Neural progenitor cell (in vitro differentiated cells): ENCODE results near the gene CEACAM6. TPM values are rescaled to one million over a fixed set of nuclear protein-coding genes. Genes with fewer than 3 reads are reported as not detected.

Experiments used
- DNase-seq: peaks from one replicate; pipeline ENCODE4 v3.0.0-alpha.2; 2016; ENCODE audit warnings: low spot score
- H2AFZ ChIP-seq: fragments of 200-600 bp; sonication (generic); replicated peaks from 2 replicates; pipeline ENCODE4 v1.6.1; 2016; ENCODE audit warnings: antibody characterized with exemption
- H3F3A ChIP-seq: fragments of 200-600 bp; sonication (generic); 2 replicates; pipeline ENCODE4 v1.6.1; 2016; ENCODE audit warnings: antibody characterized with exemption, low read depth
- H3K27ac ChIP-seq: fragments of 200-600 bp; sonication (generic); 2 replicates; pipeline ENCODE4 v1.5.1; 2016; ENCODE audit warnings: mild to moderate bottlenecking
- H3K27me3 ChIP-seq: fragments of 200-600 bp; sonication (generic); 2 replicates; pipeline ENCODE4 v1.6.1; 2016; ENCODE audit warnings: mild to moderate bottlenecking, moderate library complexity
- H3K36me3 ChIP-seq: fragments of 200-600 bp; sonication (generic); 2 replicates; pipeline ENCODE4 v1.5.1; 2016
- H3K4me1 ChIP-seq: fragments of 200-600 bp; sonication (generic); 2 replicates; pipeline ENCODE4 v1.6.1; 2016; ENCODE audit warnings: mixed run types
- H3K4me2 ChIP-seq: fragments of 200-600 bp; sonication (generic); 2 replicates; pipeline ENCODE4 v1.6.1; 2016
- H3K4me3 ChIP-seq: fragments of 200-600 bp; sonication (generic); 2 replicates; pipeline ENCODE4 v1.5.1; 2016
- H3K79me2 ChIP-seq: fragments of 200-600 bp; sonication (generic); 2 replicates; pipeline ENCODE4 v1.6.1; 2016; ENCODE audit warnings: low read depth
- H3K9ac ChIP-seq: fragments of 200-600 bp; sonication (generic); 2 replicates; pipeline ENCODE4 v1.6.1; 2016
- H3K9me3 ChIP-seq: fragments of 200-600 bp; sonication (generic); 2 replicates; pipeline ENCODE4 v1.5.1; 2016; ENCODE audit warnings: low read depth
- H4K20me1 ChIP-seq: fragments of 200-600 bp; sonication (generic); 2 replicates; pipeline ENCODE4 v1.6.1; 2016; ENCODE audit warnings: low read depth
- H3K27ac Mint-ChIP-seq: 3 replicates; pipeline ENCODE4 v1.8.0; 2021; ENCODE audit warnings: mixed read lengths
- H3K27me3 Mint-ChIP-seq: 2 replicates; pipeline ENCODE4 v1.8.0; 2022; ENCODE audit warnings: low read depth, mild to moderate bottlenecking, inconsistent platforms, moderate library complexity, mixed read lengths; ENCODE audit not compliant: insufficient read depth
- H3K36me3 Mint-ChIP-seq: 3 replicates; pipeline ENCODE4 v1.8.0; 2021; ENCODE audit warnings: mixed read lengths
- H3K4me1 Mint-ChIP-seq: 3 replicates; pipeline ENCODE4 v1.8.0; 2021; ENCODE audit warnings: mixed read lengths
- H3K4me3 Mint-ChIP-seq: 3 replicates; pipeline ENCODE4 v1.8.0; 2021; ENCODE audit warnings: mild to moderate bottlenecking, moderate library complexity, mixed read lengths
- H3K9me3 Mint-ChIP-seq: 3 replicates; pipeline ENCODE4 v1.8.0; 2020; ENCODE audit warnings: mixed read lengths
- EZH2 ChIP-seq: fragments of 200-600 bp; sonication (generic); IDR thresholded peaks from 2 replicates; pipeline ENCODE4 v1.6.1; 2017; ENCODE audit warnings: antibody characterized with exemption, mild to moderate bottlenecking, moderate library complexity
- EZH2phosphoT487 ChIP-seq: fragments of 200-600 bp; sonication (generic); IDR thresholded peaks from 2 replicates; pipeline ENCODE4 v1.6.1; 2017; ENCODE audit warnings: antibody characterized with exemption
- total RNA-seq: library from RNA; depleted of rRNA; stranded (reverse); fragments of >200 nt; gene quantifications from 2 replicates; pipeline ENCODE4 v1.2.3, GENCODE V29; 2015; ENCODE audit warnings: low replicate concordance
- TF ChIP-seq, protein P1 (sequence below): fragments of 200-600 bp; sonication (generic); IDR thresholded peaks from 2 replicates; pipeline ENCODE4 v1.5.1; 2017; ENCODE audit warnings: antibody characterized with exemption, mild to moderate bottlenecking

CEACAM6 gene
- total RNA-seq, 1 donor from 2014 or later, result not detected

DNA sequence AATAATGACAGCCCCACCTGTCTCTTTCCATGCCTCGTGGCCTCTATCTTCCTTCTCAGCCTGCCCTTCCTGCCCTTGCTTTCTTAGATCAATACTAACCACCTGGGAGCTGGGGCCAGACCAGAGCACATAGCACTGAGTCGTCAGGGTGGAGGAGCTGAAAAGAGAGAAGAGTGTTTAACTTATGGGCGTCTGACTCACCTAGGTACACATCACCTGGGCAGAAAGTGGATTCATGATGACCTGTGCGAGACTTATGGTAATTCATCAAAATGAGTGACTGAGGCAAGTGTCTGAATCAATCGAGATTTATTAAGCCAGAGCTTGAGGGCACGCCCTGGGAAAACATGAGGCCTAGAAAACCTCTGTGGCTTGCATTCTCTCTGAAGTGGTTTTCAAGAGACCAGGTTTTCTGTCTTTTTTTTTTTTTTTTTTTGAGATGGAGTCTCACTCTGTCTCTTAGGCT is 19.2 kb downstream of the CEACAM6 start:
- H3K9me3 Mint-ChIP-seq, result no peaks in the 10 kb centered on the region
- no peak for DNase-seq
- Histone ChIP-seq H3K4me1 (no peaks in the 10 kb centered on the region), H2AFZ (no peak overlapping the region), H3K36me3 (no peaks in the 10 kb centered on the region), H3K9me3 (no peaks in the 10 kb centered on the region), H4K20me1 (no peaks in the 10 kb centered on the region), H3K79me2 (no peaks in the 10 kb centered on the region), H3K27ac (no peak overlapping the region), H3K4me3 (no peak overlapping the region), H3F3A (no peaks in the 10 kb centered on the region), H3K4me2 (no peak overlapping the region), H3K9ac (no peak overlapping the region), H3K27me3 (no peaks in the 10 kb centered on the region)
- no peak overlapping the region for H3K27ac Mint-ChIP-seq
- no peaks in the 10 kb centered on the region for H3K4me1 Mint-ChIP-seq
- no peaks in the 10 kb centered on the region for H3K27me3 Mint-ChIP-seq
- H3K36me3 Mint-ChIP-seq, result no peaks in the 10 kb centered on the region
- TF ChIP-seq EZH2 (no peak), EZH2phosphoT487 (no peak)
- TF ChIP-seq, protein P1, sequence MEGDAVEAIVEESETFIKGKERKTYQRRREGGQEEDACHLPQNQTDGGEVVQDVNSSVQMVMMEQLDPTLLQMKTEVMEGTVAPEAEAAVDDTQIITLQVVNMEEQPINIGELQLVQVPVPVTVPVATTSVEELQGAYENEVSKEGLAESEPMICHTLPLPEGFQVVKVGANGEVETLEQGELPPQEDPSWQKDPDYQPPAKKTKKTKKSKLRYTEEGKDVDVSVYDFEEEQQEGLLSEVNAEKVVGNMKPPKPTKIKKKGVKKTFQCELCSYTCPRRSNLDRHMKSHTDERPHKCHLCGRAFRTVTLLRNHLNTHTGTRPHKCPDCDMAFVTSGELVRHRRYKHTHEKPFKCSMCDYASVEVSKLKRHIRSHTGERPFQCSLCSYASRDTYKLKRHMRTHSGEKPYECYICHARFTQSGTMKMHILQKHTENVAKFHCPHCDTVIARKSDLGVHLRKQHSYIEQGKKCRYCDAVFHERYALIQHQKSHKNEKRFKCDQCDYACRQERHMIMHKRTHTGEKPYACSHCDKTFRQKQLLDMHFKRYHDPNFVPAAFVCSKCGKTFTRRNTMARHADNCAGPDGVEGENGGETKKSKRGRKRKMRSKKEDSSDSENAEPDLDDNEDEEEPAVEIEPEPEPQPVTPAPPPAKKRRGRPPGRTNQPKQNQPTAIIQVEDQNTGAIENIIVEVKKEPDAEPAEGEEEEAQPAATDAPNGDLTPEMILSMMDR, result no peak
- H3K4me3 Mint-ChIP-seq, result no peak overlapping the region

DNA sequence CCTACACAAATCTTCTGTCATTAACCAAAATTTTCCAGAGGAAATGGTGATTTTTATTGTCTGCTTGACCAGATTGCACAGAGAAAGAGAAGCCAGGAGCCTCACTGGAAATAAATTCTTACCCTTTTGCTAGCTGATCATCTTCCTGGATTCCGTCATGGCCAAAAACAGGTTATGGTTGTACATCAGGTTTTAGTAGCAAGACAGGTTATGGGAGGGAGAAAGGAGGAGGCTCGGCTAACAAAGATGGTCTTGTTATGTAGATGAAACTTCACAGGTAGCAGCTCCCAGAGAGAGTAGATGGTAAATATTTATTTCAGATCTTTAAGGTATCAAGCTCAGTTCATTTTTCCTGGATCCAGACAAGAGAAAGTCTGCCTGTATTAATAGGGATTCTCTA is 21.4 kb downstream of the CEACAM6 start:
- no peaks in the 10 kb centered on the region for H4K20me1 ChIP-seq
- no peaks in the 10 kb centered on the region for H3K79me2 ChIP-seq
- H3K9me3 ChIP-seq, result no peaks in the 10 kb centered on the region
- H3K36me3 ChIP-seq, result no peaks in the 10 kb centered on the region
- no peak overlapping the region for H3K9ac ChIP-seq
- Mint-ChIP-seq H3K4me3 (no peak overlapping the region), H3K4me1 (no peaks in the 10 kb centered on the region), H3K27ac (no peak overlapping the region), H3K27me3 (peaks cover 4% of the 10 kb centered on the region), H3K36me3 (no peaks in the 10 kb centered on the region), H3K9me3 (no peaks in the 10 kb centered on the region)
- no peaks in the 10 kb centered on the region for H3K27me3 ChIP-seq
- no peaks in the 10 kb centered on the region for H3K4me1 ChIP-seq
- TF ChIP-seq EZH2phosphoT487 (no peak), EZH2 (no peak)
- TF ChIP-seq, protein P1, result no peak
- DNase-seq, result no peak
- H3K4me3 ChIP-seq, result no peak overlapping the region
- H3K27ac ChIP-seq, result no peak overlapping the region
- H3F3A ChIP-seq, result no peaks in the 10 kb centered on the region
- H3K4me2 ChIP-seq, result no peak overlapping the region
- no peak overlapping the region for H2AFZ ChIP-seq

DNA sequence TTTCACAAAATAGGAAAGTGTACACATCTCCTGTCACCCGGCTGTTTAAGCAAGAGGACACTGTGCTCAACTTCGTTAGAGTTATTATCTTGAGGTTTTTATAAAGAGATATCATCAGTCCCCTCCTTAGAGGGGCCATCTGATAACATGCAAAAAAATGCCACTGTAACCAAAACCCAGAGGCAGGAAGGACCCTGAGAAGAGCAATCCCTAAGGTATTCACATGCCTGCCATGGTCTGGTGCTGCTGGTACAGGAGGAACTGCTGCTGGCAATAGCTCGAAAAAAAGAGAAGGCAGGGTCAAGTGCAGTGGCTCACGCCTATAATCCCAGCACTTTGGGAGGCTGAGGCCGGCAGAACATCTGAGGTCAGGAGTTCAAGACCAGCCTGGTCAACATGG is 28.3 kb downstream of the CEACAM6 start:
- Histone ChIP-seq H2AFZ (no peak overlapping the region), H3K27ac (no peak overlapping the region), H3K4me3 (no peak overlapping the region), H3K27me3 (peaks cover 36% of the 10 kb centered on the region), H3K4me1 (no peaks in the 10 kb centered on the region), H4K20me1 (no peaks in the 10 kb centered on the region), H3K4me2 (no peak overlapping the region), H3K79me2 (no peaks in the 10 kb centered on the region), H3K9me3 (no peaks in the 10 kb centered on the region), H3K9ac (no peak overlapping the region), H3K36me3 (no peaks in the 10 kb centered on the region), H3F3A (no peaks in the 10 kb centered on the region)
- Mint-ChIP-seq H3K27me3 (peaks cover 10% of the 10 kb centered on the region), H3K36me3 (no peaks in the 10 kb centered on the region), H3K4me3 (no peak overlapping the region), H3K9me3 (no peaks in the 10 kb centered on the region), H3K27ac (no peak overlapping the region), H3K4me1 (no peaks in the 10 kb centered on the region)
- no peak for DNase-seq
- TF ChIP-seq EZH2 (no peak), EZH2phosphoT487 (no peak)
- TF ChIP-seq, protein P1, result no peak
